Right lung (tissue), 5 donors: ENCODE data around the gene NELFA. TPM values are rescaled to one million over a fixed set of nuclear protein-coding genes. Genes with fewer than 3 reads are reported as not detected.

ENCODE experiments used
- DNase-seq, 2 donors: peaks; one replicate each; pipeline ENCODE4 v3.0.0-alpha.2; 2013
- polyA plus RNA-seq, 5 donors: library from polyadenylated mRNA; unstranded; fragments of 120-200 nt; gene quantifications; one replicate each; pipeline versions ENCODE4 v1.2.1 to v1.2.3, GENCODE V29; 2013; ENCODE audit warnings: inconsistent platforms in 1 of 5, low replicate concordance in 1 of 5; ENCODE audit not compliant: insufficient read length in 5 of 5, insufficient read depth in 1 of 5

NELFA gene
- polyA plus RNA-seq, 5 donors: 24.6 to 42.7 (median 33.8) TPM

DNA sequence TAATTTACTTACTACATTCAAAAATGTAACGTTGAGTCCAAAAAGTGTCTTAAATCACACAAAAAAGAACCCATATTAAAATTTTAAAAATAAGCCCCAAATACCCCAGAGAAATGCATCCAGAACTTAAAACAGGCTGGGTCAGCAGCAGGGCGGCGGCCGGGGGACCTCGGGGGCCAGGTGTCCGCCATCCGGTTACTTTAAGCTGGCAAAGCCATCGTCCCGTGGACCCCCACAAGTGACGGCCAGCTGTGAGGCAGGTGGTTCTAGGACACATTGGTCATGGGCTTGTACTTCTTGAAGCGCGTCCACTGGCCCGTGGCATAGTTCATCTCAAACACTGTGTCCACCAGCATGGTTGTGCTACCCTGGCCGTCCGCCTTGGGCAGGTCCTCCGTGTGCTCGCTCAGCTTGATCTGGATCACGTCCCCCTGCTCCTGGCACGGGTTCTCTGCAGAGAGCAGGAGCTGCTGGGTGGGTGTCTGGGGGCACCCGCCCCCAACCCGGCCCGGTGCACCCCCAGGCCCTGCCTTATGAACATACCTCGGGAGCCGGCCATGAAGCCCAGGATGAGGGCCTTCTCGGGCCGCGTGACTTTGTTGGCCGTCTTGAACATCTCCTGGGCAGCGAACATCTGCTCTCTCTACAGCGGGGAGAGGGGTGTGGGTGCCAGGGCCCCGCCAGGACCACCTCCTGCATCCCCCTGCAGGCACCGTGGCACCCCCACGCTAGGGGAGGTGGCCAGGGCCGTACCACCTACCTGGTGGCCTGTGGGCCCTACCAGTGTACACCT, 25.5 kb downstream of the NELFA start:
- DNase-seq: no peak

DNA sequence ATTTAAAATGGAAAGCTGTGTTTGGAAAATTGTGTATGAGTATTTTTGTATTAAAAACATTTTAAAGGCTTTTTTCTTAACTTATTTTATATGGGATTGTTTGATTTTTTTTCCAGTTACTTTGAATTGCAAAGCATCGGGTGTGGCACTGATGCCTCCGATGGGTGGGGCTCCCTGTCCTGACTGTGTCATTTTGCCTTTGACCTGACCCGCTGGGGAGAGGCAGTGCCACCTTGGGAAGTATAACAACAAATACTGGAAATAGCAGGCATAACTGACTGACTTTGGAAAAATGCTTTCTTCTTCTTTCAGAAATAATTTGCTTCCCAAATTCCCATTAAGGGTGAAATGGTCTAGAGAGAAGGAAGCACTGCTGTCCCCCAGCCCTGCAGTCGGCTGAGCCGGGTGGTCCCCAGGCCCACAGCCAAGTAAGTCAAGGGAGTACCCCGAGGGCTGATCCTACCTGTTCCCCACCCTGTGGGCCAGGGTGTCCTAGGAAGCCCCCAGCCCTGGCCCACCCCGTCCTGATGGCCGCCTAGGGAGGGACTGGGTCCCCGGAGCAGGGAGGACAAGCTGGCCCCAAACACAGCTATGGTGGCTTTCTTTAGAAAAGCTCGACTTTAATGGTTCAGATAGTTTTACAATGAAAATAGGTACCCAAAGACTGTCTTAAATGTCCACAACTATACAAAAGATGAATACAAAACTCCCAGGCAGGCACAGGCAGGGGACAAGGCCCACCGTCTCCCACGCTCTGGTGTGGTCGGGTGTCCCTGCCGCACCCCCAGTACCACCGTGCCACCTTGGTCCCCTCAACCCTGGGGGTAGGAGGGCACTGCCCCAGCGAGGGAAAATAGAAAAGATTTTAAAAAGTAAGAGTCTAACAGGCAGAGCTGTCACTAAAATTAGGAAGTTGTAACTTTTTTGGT, 26.4 kb downstream of the NELFA start:
- no peak for DNase-seq

DNA sequence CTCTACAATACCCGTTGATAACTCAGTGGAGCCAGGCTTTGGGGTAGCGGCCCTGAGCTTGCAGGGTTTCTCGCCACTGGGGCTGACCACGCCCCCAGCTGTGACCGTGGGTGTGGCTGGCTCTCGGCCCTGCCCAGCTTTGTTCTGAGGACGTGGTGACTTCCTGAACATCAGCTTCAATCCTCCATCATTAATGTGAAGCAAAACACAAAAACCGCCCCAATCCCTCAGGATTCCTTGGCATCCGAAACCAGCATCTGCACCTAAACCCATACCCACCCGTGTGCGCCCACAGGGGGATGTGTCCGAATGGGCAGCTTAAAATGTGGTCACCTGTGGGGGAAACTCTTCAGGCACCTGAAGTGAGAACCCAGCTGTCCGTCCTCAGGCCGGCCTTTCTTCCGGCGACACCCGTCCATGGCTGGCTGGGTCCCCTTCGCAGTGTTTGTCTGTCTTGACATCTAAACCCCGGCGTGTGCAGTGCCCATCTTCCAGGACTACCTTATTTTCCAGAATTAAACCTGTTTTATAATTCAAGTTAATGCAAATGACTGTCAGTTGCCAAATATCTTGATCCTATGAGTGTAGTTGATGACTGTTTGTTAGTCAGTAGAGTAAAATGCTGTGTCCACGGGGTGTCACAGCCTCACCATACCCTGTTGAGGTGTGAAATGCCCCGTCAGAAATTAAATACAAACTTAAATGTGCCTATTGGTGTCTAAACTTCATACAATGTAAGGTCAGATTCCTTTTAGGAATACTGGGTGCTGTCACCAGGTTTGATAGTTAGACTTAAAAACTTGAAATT, 27.3 kb downstream of the NELFA start:
- no peak for DNase-seq

DNA sequence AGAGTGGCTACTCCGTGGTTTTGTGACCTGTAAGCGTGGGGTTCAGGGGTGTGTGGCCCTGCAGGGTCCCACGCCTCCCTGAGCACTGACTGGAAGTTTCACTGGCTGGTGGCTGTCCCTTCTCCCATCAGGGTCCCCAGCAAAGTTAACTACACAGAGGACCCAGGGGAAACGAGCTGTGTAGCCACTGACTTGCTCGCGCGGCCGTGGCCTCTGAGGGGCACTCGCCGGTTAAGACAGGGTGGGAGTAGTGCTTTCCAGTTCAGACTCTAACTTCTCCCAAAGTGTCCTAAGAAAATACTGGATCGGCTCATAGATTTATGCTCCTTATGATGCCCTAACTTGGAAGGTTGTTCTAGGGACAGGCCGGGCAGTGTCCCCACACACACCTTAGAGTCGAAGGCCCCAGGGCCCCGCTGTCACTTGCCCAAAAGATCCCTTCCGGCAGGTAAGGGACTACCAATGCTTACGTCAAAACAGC, 28.2 kb downstream of the NELFA start:
- DNase-seq: no peak

DNA sequence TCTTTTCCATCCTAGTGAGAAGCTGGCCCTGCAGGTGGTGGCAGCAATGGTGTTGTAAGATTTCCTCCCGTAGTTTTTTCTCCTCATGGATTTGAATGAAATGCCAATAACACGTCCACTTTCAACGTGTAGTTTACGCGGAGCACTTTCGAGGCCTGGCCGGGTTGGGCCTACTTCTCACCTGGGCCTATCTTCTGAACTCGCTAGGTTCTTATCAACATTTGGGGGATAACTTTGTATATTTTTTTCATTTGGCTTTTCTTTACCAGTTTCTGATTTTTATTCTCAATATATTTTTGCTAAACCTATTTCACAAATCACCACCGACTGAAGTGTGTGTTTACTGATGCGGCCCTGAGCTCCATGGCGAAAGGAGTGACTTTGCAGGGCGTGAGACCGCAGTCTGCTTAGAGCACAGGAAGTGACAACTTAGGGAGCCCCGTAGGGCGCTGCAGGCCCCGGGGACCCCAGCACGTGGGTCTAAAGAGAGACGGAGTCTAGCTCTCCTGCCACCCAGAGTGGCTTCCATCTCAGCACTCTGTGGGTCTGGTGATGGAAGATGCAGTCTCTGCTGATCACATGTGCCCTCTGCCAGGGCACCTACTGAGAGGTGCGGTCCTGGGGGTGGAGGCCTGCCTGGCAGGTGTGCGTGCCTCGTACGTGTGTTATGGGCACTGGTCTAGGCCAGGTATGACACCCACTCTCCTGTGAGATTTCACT, 29.1 kb downstream of the NELFA start:
- no peak for DNase-seq

DNA sequence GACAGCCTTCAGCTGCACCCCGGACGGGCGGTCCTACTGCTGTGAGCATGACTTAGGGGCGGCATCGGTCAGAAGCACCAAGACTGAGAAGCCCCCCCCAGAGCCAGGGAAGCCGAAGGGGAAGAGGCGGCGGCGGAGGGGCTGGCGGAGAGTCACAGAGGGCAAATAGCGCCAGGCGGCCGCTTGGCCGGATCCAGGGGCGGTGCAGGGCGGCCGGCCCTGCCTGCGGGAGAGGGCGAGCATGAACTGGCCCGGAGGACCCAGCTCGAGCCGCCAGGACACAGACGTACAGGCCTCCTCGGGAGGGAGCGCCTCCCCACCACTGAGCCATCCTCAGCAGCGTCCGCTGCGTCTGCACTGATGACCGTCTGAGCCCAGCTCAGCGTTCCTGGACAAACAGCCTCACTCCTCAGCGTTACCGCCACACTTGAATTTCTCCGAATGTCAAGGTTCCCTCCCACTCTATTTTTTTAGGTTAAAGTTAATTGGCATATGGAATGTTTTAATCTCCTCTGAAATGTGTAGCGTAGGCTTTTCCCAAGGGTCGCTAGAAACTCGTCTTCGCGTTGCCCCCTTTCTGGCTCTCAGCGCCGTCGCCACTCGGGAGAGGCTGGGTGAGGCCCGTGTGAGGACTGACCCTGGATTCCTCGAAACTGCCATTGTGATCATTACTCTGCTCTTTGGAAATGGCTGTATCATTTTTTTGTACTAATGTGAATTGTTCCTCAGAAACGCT, 29.9 kb downstream of the NELFA start:
- DNase-seq: no peak

DNA sequence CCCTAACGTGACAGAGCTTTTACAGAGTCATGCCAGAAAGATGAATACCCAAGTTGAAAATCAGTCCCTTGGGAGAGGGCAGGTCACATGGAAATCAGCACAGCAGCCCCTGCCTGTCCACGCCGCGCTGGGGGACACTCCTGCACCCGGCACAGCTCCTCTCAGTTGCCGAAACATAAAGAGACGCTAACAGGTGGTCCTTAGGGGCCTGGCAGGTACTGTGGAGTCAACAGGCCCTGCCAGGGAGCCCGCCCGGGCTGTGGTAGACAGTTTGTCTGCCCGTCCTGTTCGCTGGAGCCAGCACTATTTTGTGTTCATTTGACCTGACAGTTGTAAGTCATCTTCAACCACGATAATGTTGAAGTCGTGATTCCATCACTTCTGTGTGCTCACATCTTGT, 30.5 kb downstream of the NELFA start:
- DNase-seq: no peak

DNA sequence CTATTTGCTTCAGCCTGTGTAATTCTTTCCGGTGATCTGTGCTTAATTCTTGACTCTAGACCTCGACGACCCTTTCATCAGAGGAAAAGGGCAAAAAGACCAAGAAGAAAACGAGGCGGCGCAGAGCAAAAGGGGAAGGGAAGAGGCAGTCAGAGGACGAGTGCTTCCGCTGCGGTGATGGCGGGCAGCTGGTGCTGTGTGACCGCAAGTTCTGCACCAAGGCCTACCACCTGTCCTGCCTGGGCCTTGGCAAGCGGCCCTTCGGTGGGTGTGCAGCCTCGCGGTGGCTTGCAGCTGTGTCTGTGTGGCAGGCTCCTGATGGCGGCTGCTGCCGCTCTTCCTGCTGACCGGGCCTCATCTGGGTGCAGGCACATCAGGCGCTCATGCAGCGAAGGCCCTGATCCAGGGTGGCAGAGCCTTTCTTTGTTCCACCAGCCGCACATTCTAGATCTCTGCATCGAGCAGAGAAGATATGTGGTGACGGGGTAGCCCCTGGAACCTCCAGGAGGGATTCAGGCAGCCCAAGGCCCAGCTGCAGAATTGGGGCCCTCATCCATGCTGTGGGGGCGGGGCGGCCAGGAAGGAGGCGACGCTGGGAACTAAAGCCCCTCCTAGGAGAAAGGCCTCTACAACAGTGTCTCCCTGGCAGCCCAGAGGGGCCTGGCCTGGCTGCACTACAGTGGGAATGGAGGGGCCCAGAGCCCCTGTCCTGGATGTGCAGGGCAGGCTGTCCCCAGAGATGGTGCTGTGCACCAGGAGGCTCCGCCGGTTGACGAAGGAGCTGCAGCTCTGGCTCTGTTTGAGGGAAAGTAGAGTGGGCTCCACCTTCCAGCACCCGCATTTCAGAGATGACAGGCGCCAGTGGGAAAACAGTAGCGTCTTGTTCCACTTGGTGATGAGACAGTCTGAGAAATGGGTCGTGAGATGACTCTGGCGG, 32.1 kb downstream of the NELFA start:
- DNase-seq: no peak

DNA sequence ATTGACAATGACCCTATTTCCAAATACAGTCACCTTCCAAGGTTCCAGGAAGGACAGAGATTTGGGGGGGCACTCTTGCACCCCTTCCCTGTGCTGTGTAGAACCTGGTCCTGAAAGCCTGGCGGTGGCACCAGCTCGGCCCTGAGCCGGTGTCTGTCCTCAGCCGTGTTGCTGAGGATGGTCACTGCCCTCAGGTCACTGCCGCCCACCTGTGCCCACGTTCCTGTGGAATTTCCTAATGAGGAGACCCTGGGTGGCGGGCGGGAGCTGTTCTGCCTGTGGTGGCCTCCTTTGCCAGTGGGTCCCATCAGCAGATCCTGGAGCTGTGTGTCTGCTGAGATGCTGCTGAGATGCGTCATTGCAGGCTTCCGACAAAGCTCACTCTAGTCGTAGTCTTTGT, 32.9 kb downstream of the NELFA start:
- no peak for DNase-seq

DNA sequence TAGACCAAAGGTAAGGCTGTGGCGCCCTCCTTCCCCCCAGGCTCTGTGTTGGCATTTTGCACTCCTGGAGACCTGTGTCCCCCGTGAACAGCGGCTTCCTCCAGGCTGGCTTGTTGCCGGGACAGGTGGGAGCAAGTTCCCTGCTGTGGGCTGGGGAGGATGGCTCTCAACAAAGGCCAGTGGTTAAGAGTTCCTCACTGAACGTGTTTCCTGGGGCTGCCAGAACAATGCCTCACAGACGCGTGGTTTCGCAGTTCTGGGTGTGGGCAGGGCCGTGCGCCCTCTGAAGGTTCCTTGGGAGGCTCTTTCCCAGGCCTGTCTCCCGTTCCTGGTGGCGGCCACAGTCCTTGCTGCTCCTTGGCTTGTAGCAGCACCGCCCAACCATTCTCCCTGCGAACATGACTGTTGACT, 33.4 kb downstream of the NELFA start:
- DNase-seq: peak in 1 of 2 donors; percentile 2

DNA sequence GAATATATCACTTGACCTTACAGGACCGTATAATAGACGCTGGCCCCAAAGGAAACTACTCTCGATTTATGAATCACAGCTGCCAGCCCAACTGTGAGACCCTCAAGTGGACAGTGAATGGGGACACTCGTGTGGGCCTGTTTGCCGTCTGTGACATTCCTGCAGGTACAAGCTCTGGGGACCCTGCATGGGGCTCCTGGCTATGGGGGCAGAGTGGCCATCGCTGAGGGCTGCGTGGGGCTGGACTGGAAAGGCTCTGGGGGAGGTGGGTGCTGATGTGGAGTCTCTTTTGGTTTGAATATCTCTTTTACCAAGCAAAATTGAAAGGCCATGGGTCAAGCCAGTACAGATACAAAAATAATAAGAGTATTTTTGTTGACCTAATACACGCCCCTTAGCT, 33.9 kb downstream of the NELFA start:
- DNase-seq: no peak

DNA sequence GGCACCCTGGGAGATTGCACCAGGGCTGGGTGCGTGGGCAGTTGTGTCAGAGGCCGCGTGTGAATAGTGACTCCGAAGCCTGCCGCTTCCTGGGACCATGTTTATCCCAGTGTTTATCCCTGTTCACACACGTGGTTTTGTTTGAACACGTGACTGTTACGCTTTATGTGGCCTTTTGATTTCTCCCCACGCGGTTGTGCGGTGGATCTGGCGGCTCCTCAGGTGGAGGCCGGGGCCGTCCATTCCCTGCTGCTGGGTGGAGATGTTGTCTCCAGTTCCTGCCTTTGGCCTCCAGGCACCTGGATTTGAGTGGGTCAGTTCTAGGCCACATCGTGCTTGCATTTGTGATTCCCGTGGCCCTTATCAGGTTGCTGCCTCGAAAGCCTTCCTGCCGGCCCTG, 35.1 kb downstream of the NELFA start:
- DNase-seq: no peak

DNA sequence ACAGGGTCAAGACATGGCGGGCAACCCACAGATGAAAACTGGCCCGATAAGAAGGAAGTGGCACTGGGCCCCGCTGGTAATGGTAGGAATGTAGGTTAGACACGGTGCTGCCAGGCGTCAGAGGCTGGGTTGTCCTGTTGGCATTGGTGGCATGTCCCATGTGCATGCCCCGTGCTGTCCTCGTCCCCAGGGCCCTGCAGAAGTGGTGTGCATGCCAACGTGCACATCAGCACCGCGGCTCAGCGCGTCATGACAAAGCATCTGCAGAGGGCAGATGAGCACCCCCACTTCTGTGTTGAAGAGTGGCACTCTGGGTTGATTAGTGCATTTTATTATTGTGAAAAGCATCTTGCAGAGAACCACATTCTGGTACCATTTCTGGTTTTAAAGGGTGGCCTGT, 35.6 kb downstream of the NELFA start:
- no peak for DNase-seq

DNA sequence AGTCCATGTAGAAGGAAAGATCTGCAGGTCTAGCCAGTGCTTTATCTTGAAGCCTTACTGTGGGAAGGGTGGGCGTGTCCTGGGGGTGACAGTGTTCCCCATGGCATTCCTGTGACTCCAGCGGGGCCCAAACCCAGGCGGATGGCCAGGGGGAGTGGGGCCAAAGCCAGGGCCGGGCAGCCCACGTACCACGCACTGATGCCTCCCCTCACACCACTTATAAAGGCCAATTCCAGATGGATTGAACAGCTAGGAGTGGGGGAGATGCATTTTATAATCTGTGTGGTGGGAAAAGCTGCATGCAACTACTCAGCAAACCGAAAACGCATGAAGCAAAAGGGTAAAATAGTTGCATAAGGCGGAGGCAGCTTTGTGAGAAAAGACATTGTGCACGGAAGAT, 36.4 kb downstream of the NELFA start:
- no peak for DNase-seq

DNA sequence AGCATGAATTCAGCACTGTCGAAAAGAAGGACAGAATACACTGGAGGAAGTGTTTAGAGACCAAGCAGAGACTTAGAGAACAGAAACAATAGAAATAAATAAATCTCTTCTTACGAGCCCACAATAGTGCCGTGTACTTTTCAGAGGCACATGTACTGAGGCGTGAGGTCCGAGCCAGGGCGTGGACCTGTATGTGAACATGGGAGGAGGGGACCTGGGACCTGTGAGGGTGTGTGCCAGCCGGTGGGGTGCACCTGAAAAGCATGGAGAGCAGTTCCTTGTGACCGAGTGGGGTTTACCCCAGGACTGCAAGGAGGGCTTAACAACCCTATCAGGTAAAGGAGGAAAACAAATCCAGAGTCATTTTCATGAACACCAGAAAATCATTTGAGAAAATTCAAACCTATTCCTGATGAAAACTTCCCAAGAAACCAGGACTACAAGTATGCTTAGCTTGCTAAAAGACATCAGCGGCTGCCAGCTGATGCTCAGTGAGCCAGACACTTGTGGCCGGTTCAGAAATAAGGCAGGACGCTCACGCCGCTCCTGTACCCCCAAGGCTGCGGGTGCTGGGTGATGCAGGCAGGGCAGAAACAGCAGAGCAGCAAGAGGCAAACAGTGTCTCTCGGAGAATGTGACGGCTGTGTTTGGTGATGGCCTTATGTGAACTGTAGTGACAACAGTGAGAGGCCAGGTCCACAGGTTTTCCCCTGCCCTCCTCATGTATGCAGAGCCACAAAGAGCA, 37.1 kb downstream of the NELFA start:
- no peak for DNase-seq

DNA sequence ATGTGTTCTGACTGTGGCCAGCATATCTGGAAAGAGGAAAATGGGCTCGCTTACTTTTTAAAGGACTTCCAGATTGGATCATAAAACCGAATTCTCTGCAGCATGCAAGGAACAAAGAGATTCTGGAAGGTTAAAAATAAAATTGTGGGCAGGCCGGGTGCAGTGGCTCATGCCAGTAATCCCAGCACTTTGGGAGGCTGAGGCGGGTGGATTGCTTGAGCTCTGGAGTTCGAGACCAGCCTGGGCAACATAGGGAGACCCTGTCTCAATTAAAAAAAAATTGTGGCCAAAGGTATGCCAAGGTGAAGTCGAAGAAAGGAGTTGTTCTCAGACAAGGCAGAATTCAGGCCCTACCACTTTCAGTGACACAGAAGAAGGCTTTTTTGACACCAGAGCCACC, 37.8 kb downstream of the NELFA start:
- DNase-seq: no peak

DNA sequence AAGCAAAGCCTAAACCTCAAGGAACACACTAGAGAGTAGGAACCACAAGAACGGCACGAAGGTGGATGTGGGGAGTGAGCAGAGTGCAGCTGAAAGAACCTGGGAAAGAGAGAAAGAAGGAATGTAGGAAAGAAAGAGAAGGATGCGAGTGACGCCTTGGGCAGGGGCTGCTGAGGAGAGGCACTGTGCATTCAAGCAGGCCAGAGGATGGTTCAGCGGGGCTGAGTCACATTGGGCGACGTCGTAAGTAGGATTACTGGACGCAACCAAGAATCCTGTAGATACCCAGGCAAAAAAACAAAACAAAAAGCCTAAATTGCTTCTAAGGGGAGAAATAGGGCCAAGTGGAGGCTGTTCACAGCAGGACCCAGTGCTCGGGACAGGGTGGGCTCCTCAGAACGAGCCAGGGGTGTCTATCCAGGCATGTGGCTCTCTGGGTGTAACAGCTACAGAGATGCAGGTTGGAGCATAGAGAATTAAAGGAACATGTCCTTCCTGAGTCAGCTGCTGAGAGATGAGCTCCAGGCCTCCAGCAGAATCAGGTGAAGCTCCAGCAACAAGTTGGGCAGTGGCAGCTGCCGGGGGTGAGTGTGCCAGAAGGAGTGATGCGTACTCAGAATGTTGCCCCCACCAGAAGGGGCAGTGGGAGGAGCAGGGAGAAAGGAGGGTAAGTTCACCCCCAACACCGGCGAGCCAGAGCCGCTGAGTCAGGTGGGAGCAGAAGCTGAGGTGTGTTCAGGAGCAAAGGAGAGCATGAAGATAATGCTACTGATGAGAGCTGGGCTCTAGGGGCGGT, 38.6 kb downstream of the NELFA start:
- no peak for DNase-seq
